WTC11 (cell line): Measurements from ENCODE around the gene PRPF31. TPM values are rescaled to one million over a fixed set of nuclear protein-coding genes. Genes with fewer than 3 reads are reported as not detected.

ENCODE experiments used
- ATAC-seq: fragments of 200-7000 bp; cut with Tn5 transposase; 2 replicates; pipeline ENCODE4 v1.10.0; 2021; ENCODE audit warnings: mild to moderate bottlenecking, moderate library complexity
- CTCF ChIA-PET: fragments of 300-600 bp; sonication (Branson Sonifier 250); formaldehyde crosslinking; loops from one replicate; lab custom pipeline; 2021; ENCODE audit warnings: antibody characterized with exemption; lab: Charles Lee
- POLR2A ChIA-PET: fragments of 350-600 bp; sonication (Branson Sonifier 250); formaldehyde crosslinking; loops from one replicate; lab custom pipeline; 2021; ENCODE audit warnings: antibody characterized with exemption; lab: Charles Lee
- DNase-seq: peaks from one replicate; pipeline ENCODE4 v3.0.0; 2021; ENCODE audit warnings: low spot score
- H3K27ac Mint-ChIP-seq: 2 replicates; pipeline ENCODE4 v1.8.0; 2021; ENCODE audit warnings: mixed read lengths
- H3K27me3 Mint-ChIP-seq: 2 replicates; pipeline ENCODE4 v1.8.0; 2021; ENCODE audit warnings: low read depth, mild to moderate bottlenecking, moderate library complexity, mixed read lengths
- H3K36me3 Mint-ChIP-seq: 2 replicates; pipeline ENCODE4 v1.8.0; 2021; ENCODE audit warnings: mixed read lengths
- H3K4me1 Mint-ChIP-seq: 2 replicates; pipeline ENCODE4 v1.8.0; 2022; ENCODE audit warnings: mixed read lengths
- H3K4me3 Mint-ChIP-seq: 2 replicates; pipeline ENCODE4 v1.8.0; 2021; ENCODE audit warnings: mild to moderate bottlenecking, moderate library complexity, mixed read lengths
- H3K9me3 Mint-ChIP-seq: 2 replicates; pipeline ENCODE4 v1.8.0; 2021; ENCODE audit warnings: mixed read lengths
- CBFB ChIP-seq: sonication (generic); formaldehyde crosslinking; IDR thresholded peaks from 2 replicates; pipeline ENCODE4 v1.8.1; 2022; ENCODE audit warnings: mild to moderate bottlenecking, low read depth, missing genetic modification reagents
- CREB1 ChIP-seq: sonication (generic); formaldehyde crosslinking; IDR thresholded peaks from 2 replicates; pipeline ENCODE4 v1.8.0; 2023; ENCODE audit warnings: mild to moderate bottlenecking, missing genetic modification reagents
- EMX1 ChIP-seq: fragments of 250-450 bp; sonication (Bioruptor Pico); IDR thresholded peaks from 2 replicates; pipeline ENCODE4 v1.8.0; 2021; ENCODE audit warnings: mild to moderate bottlenecking
- ETV6 ChIP-seq: sonication (generic); formaldehyde crosslinking; IDR thresholded peaks from 2 replicates; pipeline ENCODE4 v1.8.1; 2022; ENCODE audit warnings: mild to moderate bottlenecking, missing genetic modification reagents
- FOXJ3 ChIP-seq: sonication (generic); formaldehyde crosslinking; IDR thresholded peaks from 2 replicates; pipeline ENCODE4 v1.9.0; 2021; ENCODE audit warnings: missing genetic modification reagents, mild to moderate bottlenecking, borderline replicate concordance
- FOXP1 ChIP-seq: sonication (generic); formaldehyde crosslinking; IDR thresholded peaks from 2 replicates; pipeline ENCODE4 v1.8.0; 2022; ENCODE audit warnings: missing genetic modification reagents, mild to moderate bottlenecking, moderate library complexity, borderline replicate concordance
- GABPB1 ChIP-seq: sonication (generic); formaldehyde crosslinking; IDR thresholded peaks from 2 replicates; pipeline ENCODE4 v1.8.1; 2023; ENCODE audit warnings: mild to moderate bottlenecking, missing genetic modification reagents
- JUN ChIP-seq: sonication (generic); formaldehyde crosslinking; IDR thresholded peaks from 2 replicates; pipeline ENCODE4 v1.8.0; 2023; ENCODE audit warnings: mild to moderate bottlenecking, missing genetic modification reagents
- MXD4 ChIP-seq: fragments of 250-450 bp; sonication (Bioruptor Pico); IDR thresholded peaks from 2 replicates; pipeline ENCODE4 v1.8.0; 2021; ENCODE audit warnings: mild to moderate bottlenecking, moderate library complexity, borderline replicate concordance
- NFYB ChIP-seq: sonication (generic); formaldehyde crosslinking; conservative IDR thresholded peaks from 2 replicates; pipeline ENCODE4 v1.8.0; 2022; ENCODE audit warnings: low read depth, missing genetic modification reagents
- NR1H2 ChIP-seq: sonication (generic); formaldehyde crosslinking; IDR thresholded peaks from 2 replicates; pipeline ENCODE4 v1.9.0; 2021; ENCODE audit warnings: mild to moderate bottlenecking, moderate library complexity, missing genetic modification reagents
- SMAD4 ChIP-seq: sonication (generic); formaldehyde crosslinking; IDR thresholded peaks from 2 replicates; pipeline ENCODE4 v1.8.0; 2022; ENCODE audit warnings: mild to moderate bottlenecking, missing genetic modification reagents
- SP1 ChIP-seq: sonication (generic); formaldehyde crosslinking; conservative IDR thresholded peaks from 2 replicates; pipeline ENCODE4 v1.8.1; 2022; ENCODE audit warnings: missing genetic modification reagents
- TEAD1 ChIP-seq: sonication (generic); formaldehyde crosslinking; IDR thresholded peaks from 2 replicates; pipeline ENCODE4 v1.8.0; 2022; ENCODE audit warnings: mild to moderate bottlenecking, missing genetic modification reagents
- ZNF138 ChIP-seq: sonication (generic); formaldehyde crosslinking; conservative IDR thresholded peaks from 2 replicates; pipeline ENCODE4 v1.8.1; 2022; ENCODE audit warnings: mild to moderate bottlenecking, moderate library complexity, missing genetic modification reagents
- ZNF263 ChIP-seq: sonication (generic); formaldehyde crosslinking; IDR thresholded peaks from 2 replicates; pipeline ENCODE4 v1.8.1; 2022; ENCODE audit warnings: low read depth, mild to moderate bottlenecking, moderate library complexity, missing genetic modification reagents
- ZNF317 ChIP-seq: sonication (generic); formaldehyde crosslinking; IDR thresholded peaks from 2 replicates; pipeline ENCODE4 v1.8.1; 2023; ENCODE audit warnings: low read depth, mild to moderate bottlenecking, moderate library complexity, missing genetic modification reagents, borderline replicate concordance
- ZNF416 ChIP-seq: fragments of 250-450 bp; sonication (Bioruptor Pico); IDR thresholded peaks from 2 replicates; pipeline ENCODE4 v1.9.0; 2021; ENCODE audit warnings: mild to moderate bottlenecking, inconsistent platforms
- total RNA-seq: library from RNA; stranded (reverse); gene quantifications from 3 replicates; pipeline ENCODE4 v1.2.3, GENCODE V29; 2021
- TF ChIP-seq, protein P1 (sequence below): sonication (generic); formaldehyde crosslinking; IDR thresholded peaks from 2 replicates; pipeline ENCODE4 v1.8.1; 2023; ENCODE audit warnings: mild to moderate bottlenecking, missing genetic modification reagents, moderate library complexity
- TF ChIP-seq, protein P2 (sequence below): sonication (generic); formaldehyde crosslinking; IDR thresholded peaks from 2 replicates; pipeline ENCODE4 v1.8.0; 2023; ENCODE audit warnings: missing genetic modification reagents, mild to moderate bottlenecking, borderline replicate concordance
- TF ChIP-seq, protein P3 (sequence below): sonication (generic); formaldehyde crosslinking; IDR thresholded peaks from 2 replicates; pipeline ENCODE4 v1.8.1; 2023; ENCODE audit warnings: mild to moderate bottlenecking, moderate library complexity, missing genetic modification reagents
- TF ChIP-seq, protein P4 (sequence below): sonication (generic); formaldehyde crosslinking; IDR thresholded peaks from 2 replicates; pipeline ENCODE4 v1.8.0; 2022; ENCODE audit warnings: mild to moderate bottlenecking, missing genetic modification reagents
- TF ChIP-seq, protein P5 (sequence below): sonication (generic); formaldehyde crosslinking; IDR thresholded peaks from 2 replicates; pipeline ENCODE4 v1.8.1; 2023; ENCODE audit warnings: mild to moderate bottlenecking, missing genetic modification reagents
- TF ChIP-seq, protein P6 (sequence below): sonication (generic); formaldehyde crosslinking; IDR thresholded peaks from 2 replicates; pipeline ENCODE4 v1.8.1; 2022; ENCODE audit warnings: mild to moderate bottlenecking, missing genetic modification reagents, moderate library complexity, borderline replicate concordance
- TF ChIP-seq, protein P7 (sequence below): sonication (generic); formaldehyde crosslinking; IDR thresholded peaks from 2 replicates; pipeline ENCODE4 v1.8.1; 2022; ENCODE audit warnings: low read depth, missing genetic modification reagents, borderline replicate concordance

PRPF31 gene
- total RNA-seq, 1 experiment from 2014 or later = 92.8 TPM

DNA sequence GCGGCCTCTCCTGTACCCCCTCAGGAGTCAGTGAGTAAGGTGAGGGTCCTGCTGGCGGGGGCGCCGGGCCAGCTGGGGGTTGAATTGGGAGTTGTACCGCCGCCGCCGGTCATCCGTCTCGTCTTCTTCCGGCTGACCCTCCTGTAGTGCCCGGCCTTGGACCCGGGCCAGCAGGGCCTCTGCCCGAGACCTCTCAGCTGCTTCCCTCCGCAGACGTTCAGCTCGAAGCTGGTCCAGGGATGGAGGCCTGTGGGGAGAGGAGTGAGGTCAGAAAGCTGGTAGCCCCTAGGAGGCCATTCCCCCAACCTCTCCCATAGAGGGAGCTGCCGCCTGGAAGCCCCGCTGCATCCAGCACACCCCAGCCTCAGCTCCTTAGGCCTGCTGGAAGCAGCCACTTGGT, 40.1 kb downstream of the PRPF31 start:
- no peak overlapping the region for H3K4me3 Mint-ChIP-seq
- H3K9me3 Mint-ChIP-seq = no peaks in the 10 kb centered on the region
- H3K27ac Mint-ChIP-seq = no peak overlapping the region
- DNase-seq = peak; percentile 38
- CTCF ChIA-PET = interaction anchor here (0.5 to 1.4 kb wide), 4 partner anchors 9 to 408 kb away, joined by 3 to 7 read pairs (median 4); partner anchors contain the start of gene CNOT3
- TF ChIP-seq EMX1 (CRISPR knock-in tag) (no peak), ETV6 (CRISPR knock-in tag) (no peak), ZNF416 (CRISPR knock-in tag) (no peak), ZNF317 (CRISPR knock-in tag) (no peak), FOXP1 (CRISPR knock-in tag) (no peak), FOXJ3 (CRISPR knock-in tag) (no peak), NFYB (no peak), TEAD1 (no peak), ZNF138 (no peak), JUN (no peak), CBFB (CRISPR knock-in tag) (no peak), SP1 (CRISPR knock-in tag) (no peak), MXD4 (no peak), SMAD4 (CRISPR knock-in tag) (no peak)
- TF ChIP-seq, protein P1, sequence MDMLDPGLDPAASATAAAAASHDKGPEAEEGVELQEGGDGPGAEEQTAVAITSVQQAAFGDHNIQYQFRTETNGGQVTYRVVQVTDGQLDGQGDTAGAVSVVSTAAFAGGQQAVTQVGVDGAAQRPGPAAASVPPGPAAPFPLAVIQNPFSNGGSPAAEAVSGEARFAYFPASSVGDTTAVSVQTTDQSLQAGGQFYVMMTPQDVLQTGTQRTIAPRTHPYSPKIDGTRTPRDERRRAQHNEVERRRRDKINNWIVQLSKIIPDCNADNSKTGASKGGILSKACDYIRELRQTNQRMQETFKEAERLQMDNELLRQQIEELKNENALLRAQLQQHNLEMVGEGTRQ (CRISPR knock-in tag) = no peak
- TF ChIP-seq, protein P2, sequence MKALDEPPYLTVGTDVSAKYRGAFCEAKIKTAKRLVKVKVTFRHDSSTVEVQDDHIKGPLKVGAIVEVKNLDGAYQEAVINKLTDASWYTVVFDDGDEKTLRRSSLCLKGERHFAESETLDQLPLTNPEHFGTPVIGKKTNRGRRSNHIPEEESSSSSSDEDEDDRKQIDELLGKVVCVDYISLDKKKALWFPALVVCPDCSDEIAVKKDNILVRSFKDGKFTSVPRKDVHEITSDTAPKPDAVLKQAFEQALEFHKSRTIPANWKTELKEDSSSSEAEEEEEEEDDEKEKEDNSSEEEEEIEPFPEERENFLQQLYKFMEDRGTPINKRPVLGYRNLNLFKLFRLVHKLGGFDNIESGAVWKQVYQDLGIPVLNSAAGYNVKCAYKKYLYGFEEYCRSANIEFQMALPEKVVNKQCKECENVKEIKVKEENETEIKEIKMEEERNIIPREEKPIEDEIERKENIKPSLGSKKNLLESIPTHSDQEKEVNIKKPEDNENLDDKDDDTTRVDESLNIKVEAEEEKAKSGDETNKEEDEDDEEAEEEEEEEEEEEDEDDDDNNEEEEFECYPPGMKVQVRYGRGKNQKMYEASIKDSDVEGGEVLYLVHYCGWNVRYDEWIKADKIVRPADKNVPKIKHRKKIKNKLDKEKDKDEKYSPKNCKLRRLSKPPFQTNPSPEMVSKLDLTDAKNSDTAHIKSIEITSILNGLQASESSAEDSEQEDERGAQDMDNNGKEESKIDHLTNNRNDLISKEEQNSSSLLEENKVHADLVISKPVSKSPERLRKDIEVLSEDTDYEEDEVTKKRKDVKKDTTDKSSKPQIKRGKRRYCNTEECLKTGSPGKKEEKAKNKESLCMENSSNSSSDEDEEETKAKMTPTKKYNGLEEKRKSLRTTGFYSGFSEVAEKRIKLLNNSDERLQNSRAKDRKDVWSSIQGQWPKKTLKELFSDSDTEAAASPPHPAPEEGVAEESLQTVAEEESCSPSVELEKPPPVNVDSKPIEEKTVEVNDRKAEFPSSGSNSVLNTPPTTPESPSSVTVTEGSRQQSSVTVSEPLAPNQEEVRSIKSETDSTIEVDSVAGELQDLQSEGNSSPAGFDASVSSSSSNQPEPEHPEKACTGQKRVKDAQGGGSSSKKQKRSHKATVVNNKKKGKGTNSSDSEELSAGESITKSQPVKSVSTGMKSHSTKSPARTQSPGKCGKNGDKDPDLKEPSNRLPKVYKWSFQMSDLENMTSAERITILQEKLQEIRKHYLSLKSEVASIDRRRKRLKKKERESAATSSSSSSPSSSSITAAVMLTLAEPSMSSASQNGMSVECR = no peak
- TF ChIP-seq, protein P3, sequence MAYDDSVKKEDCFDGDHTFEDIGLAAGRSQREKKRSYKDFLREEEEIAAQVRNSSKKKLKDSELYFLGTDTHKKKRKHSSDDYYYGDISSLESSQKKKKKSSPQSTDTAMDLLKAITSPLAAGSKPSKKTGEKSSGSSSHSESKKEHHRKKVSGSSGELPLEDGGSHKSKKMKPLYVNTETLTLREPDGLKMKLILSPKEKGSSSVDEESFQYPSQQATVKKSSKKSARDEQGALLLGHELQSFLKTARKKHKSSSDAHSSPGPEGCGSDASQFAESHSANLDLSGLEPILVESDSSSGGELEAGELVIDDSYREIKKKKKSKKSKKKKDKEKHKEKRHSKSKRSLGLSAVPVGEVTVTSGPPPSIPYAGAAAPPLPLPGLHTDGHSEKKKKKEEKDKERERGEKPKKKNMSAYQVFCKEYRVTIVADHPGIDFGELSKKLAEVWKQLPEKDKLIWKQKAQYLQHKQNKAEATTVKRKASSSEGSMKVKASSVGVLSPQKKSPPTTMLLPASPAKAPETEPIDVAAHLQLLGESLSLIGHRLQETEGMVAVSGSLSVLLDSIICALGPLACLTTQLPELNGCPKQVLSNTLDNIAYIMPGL (CRISPR knock-in tag) = no peak
- TF ChIP-seq, protein P4, sequence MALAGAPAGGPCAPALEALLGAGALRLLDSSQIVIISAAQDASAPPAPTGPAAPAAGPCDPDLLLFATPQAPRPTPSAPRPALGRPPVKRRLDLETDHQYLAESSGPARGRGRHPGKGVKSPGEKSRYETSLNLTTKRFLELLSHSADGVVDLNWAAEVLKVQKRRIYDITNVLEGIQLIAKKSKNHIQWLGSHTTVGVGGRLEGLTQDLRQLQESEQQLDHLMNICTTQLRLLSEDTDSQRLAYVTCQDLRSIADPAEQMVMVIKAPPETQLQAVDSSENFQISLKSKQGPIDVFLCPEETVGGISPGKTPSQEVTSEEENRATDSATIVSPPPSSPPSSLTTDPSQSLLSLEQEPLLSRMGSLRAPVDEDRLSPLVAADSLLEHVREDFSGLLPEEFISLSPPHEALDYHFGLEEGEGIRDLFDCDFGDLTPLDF (CRISPR knock-in tag) = no peak
- no peaks in the 10 kb centered on the region; the same call in 1 of the 2 replicates for H3K27me3 Mint-ChIP-seq
- ATAC-seq = peak; percentile 3
- H3K36me3 Mint-ChIP-seq = peaks cover 49% of the 10 kb centered on the region
- POLR2A ChIA-PET = interaction anchor here (0.9 to 1.3 kb wide), 2 partner anchors 8 to 19 kb away, joined by 3 to 5 read pairs; partner anchors contain the start of gene CNOT3
- H3K4me1 Mint-ChIP-seq = peaks cover 12% of the 10 kb centered on the region

DNA sequence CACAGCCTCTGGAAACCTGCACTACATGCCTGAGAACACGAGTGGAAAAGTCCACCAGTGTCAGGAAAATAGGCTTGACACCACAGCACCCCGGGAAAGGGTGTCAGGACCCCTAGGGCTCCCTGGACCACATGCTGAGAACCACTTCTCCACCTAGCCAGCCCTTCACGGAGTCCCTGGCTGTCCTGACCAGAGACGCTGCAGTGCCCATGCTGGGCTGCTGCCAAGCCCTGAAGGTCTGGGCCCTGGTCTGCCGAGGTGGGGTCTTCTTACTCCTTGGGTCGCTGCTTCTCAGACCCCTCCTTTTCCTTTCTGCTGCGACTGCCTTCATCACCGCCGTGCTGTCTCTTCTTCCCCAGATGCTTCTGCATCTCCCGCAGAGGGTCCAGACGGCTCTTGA, 40.9 kb downstream of the PRPF31 start:
- Mint-ChIP-seq H3K36me3 (peaks cover 42% of the 10 kb centered on the region), H3K4me1 (peaks cover 16% of the 10 kb centered on the region), H3K27ac (no peak overlapping the region), H3K27me3 (no peaks in the 10 kb centered on the region; the same call in 1 of the 2 replicates), H3K4me3 (no peak overlapping the region), H3K9me3 (no peaks in the 10 kb centered on the region)
- no peak for DNase-seq
- ChIA-PET POLR2A (interaction anchor here (0.9 to 1.3 kb wide), 2 partner anchors 9 to 20 kb away, joined by 3 to 5 read pairs; partner anchors contain the start of gene CNOT3), CTCF (interaction anchor here (0.6 to 1.4 kb wide), 3 partner anchors 19 to 363 kb away, joined by 3 to 7 read pairs (median 3); partner anchors contain the start of gene CNOT3)
- ATAC-seq = no peak
- TF ChIP-seq, protein P5, sequence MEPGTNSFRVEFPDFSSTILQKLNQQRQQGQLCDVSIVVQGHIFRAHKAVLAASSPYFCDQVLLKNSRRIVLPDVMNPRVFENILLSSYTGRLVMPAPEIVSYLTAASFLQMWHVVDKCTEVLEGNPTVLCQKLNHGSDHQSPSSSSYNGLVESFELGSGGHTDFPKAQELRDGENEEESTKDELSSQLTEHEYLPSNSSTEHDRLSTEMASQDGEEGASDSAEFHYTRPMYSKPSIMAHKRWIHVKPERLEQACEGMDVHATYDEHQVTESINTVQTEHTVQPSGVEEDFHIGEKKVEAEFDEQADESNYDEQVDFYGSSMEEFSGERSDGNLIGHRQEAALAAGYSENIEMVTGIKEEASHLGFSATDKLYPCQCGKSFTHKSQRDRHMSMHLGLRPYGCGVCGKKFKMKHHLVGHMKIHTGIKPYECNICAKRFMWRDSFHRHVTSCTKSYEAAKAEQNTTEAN = no peak
- TF ChIP-seq FOXJ3 (CRISPR knock-in tag) = no peak
- TF ChIP-seq NR1H2 (CRISPR knock-in tag) = no peak
- no peak for TF ChIP-seq CREB1
- TF ChIP-seq, protein P6, sequence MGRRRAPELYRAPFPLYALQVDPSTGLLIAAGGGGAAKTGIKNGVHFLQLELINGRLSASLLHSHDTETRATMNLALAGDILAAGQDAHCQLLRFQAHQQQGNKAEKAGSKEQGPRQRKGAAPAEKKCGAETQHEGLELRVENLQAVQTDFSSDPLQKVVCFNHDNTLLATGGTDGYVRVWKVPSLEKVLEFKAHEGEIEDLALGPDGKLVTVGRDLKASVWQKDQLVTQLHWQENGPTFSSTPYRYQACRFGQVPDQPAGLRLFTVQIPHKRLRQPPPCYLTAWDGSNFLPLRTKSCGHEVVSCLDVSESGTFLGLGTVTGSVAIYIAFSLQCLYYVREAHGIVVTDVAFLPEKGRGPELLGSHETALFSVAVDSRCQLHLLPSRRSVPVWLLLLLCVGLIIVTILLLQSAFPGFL = no peak
- no peak for TF ChIP-seq ZNF263 (CRISPR knock-in tag)
- TF ChIP-seq ETV6 (CRISPR knock-in tag) = no peak
- TF ChIP-seq, protein P7, sequence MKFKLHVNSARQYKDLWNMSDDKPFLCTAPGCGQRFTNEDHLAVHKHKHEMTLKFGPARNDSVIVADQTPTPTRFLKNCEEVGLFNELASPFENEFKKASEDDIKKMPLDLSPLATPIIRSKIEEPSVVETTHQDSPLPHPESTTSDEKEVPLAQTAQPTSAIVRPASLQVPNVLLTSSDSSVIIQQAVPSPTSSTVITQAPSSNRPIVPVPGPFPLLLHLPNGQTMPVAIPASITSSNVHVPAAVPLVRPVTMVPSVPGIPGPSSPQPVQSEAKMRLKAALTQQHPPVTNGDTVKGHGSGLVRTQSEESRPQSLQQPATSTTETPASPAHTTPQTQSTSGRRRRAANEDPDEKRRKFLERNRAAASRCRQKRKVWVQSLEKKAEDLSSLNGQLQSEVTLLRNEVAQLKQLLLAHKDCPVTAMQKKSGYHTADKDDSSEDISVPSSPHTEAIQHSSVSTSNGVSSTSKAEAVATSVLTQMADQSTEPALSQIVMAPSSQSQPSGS (CRISPR knock-in tag) = no peak
- TF ChIP-seq GABPB1 (CRISPR knock-in tag) = no peak
